Loucy (cell line): ENCODE results near the gene FAM25A.

Experiments used
- EZH2phosphoT487 ChIP-seq: fragments of 200-600 bp; IDR thresholded peaks from 2 replicates; pipeline ENCODE4 v1.6.1; 2018; ENCODE audit warnings: antibody characterized with exemption, mild to moderate bottlenecking, moderate library complexity, borderline replicate concordance
- TF ChIP-seq, protein P1 (sequence below): fragments of 200-600 bp; sonication (generic); conservative IDR thresholded peaks from 2 replicates; pipeline ENCODE4 v1.5.1; 2014; ENCODE audit warnings: mild to moderate bottlenecking, antibody characterized with exemption, low read length

DNA sequence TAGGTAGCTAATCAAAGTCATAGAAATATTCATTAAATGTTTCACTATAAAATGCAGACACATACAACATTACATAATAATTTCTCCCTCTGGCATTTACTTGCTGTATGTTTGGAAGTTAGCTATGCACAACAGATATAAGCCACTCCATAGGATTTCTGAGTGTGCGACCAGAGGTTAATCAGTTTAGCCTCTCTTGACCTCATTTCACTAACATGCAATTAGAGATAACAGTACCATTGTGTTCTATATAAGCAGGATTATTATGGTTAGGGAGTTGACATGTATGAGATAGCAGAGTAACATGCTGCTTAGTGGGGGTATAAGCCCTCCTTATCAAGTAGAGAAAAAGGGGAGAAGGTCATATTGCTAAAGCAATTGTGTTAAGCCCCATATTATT is 48.2 kb downstream of the FAM25A start:
- TF ChIP-seq, protein P1, sequence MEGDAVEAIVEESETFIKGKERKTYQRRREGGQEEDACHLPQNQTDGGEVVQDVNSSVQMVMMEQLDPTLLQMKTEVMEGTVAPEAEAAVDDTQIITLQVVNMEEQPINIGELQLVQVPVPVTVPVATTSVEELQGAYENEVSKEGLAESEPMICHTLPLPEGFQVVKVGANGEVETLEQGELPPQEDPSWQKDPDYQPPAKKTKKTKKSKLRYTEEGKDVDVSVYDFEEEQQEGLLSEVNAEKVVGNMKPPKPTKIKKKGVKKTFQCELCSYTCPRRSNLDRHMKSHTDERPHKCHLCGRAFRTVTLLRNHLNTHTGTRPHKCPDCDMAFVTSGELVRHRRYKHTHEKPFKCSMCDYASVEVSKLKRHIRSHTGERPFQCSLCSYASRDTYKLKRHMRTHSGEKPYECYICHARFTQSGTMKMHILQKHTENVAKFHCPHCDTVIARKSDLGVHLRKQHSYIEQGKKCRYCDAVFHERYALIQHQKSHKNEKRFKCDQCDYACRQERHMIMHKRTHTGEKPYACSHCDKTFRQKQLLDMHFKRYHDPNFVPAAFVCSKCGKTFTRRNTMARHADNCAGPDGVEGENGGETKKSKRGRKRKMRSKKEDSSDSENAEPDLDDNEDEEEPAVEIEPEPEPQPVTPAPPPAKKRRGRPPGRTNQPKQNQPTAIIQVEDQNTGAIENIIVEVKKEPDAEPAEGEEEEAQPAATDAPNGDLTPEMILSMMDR: no peak
- no peak for TF ChIP-seq EZH2phosphoT487
